Inflammatory macrophage treated with lipopolysaccharide for 4 hours (primary cell): ENCODE measurements around the gene LPAR3.
A peak's percentile ranks its signal among the peaks of the same experiment; 100 is the strongest.

Source experiments
- DNase-seq: peaks from one replicate; pipeline ENCODE4 v3.0.0-alpha.2; 2020

LPAR3 gene

GRCh38 chr1:84773195-84773594, 119.8 kb downstream of the LPAR3 start:
- DNase-seq = no peak

DNA sequence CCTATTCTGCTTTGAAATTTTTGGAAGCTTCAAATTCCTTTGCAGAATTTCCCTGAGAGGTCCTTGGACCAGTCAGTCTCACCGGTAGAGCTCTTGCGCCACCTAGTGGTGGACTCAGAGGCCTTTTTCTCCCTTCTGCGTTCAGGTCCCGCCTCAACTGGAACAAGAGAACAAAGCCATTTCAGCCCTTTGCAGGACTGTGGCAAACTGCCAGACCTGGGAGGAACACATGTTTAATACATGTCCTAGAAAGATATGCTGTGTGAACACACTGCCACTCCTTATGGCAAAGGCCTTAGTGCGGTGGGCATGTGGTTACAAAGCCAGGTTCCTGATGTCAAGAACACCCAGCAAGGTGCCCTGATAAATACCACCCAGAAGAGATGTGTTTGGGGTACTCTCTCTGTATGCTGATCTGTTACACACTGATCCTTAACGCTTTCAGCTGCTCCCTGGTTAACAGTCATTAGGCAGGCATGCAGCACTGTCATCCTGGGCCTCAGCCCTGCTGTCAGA, 120.5 kb downstream of the LPAR3 start:
- peak; percentile 72 for DNase-seq

- no peak for DNase-seq
Measured at GRCh38 chr1:84771895-84772294, 121.1 kb downstream of the LPAR3 start.

- no peak for DNase-seq
Measured at GRCh38 chr1:84770481-84770880, 122.5 kb downstream of the LPAR3 start.

- no peak for DNase-seq
Measured at GRCh38 chr1:84769636-84770035, 123.4 kb downstream of the LPAR3 start.

GRCh38 chr1:84768634-84769033, 124.4 kb downstream of the LPAR3 start:
- DNase-seq = no peak

GRCh38 chr1:84763912-84764680, 128.9 kb downstream of the LPAR3 start:
- no peak for DNase-seq

DNA sequence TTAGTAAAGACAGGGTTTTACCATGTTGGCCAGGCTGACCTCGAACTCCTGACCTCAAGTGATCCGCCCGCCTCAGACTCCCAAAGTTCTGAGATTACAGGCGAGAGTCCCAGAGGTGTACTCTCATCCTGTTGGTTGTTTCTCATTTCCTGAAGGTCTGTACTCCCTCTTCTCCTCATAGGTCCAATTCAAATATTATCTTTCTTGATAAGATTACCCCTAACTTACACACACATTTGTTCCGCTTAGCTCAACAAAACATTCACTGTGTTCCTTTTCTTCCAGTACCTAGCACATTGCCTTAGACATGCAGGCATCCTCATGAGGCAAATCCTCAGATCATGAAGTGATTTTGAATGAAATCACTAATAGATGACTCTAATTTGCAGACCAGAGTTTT, 130.3 kb downstream of the LPAR3 start:
- no peak for DNase-seq
